Natural killer cell (primary cell): ENCODE results near the gene TRAPPC5. TPM values are rescaled to one million over a fixed set of nuclear protein-coding genes. Genes with fewer than 3 reads are reported as not detected.

Source experiments
- ATAC-seq, 3 donors: fragments of 150-1000 bp in 2 of 3; fragments of 200-7000 bp in 1 of 3; cut with Tn5 transposase; 1 replicate in 1 of 3; 2 replicates in 2 of 3; pipeline ENCODE4 v1.10.0; 2021; ENCODE audit warnings: mild to moderate bottlenecking in 2 of 3, moderate library complexity in 2 of 3
- DNase-seq, 2 donors: peaks; one replicate each; pipeline versions ENCODE4 v3.0.0 to v3.0.0-alpha.2; 2013 to 2021; ENCODE audit warnings: mixed read lengths in 1 of 2
- H3K27ac ChIP-seq: one replicate; pipeline ENCODE4 v1.5.1; 2013; ENCODE audit warnings: mild to moderate bottlenecking, low read length
- H3K27me3 ChIP-seq: one replicate; pipeline ENCODE4 v1.6.1; 2013; ENCODE audit warnings: low read length; ENCODE audit not compliant: control insufficient read depth, insufficient read depth
- H3K36me3 ChIP-seq: one replicate; pipeline ENCODE4 v1.6.1; 2013; ENCODE audit warnings: low read length; ENCODE audit not compliant: control insufficient read depth, insufficient read depth
- H3K4me1 ChIP-seq: one replicate; pipeline ENCODE4 v1.6.1; 2013; ENCODE audit warnings: low read length; ENCODE audit not compliant: control insufficient read depth, insufficient read depth
- H3K4me3 ChIP-seq: one replicate; pipeline ENCODE4 v1.5.1; 2013; ENCODE audit warnings: low read length
- H3K9me3 ChIP-seq: one replicate; pipeline ENCODE4 v1.6.1; 2013; ENCODE audit warnings: low read length; ENCODE audit not compliant: control insufficient read depth, insufficient read depth
- H3K27ac Mint-ChIP-seq, 2 donors: one replicate each; pipeline ENCODE4 v1.8.0; 2022; ENCODE audit warnings: mild to moderate bottlenecking in 2 of 2, mixed read lengths in 2 of 2, moderate library complexity in 1 of 2
- H3K27me3 Mint-ChIP-seq, 2 donors: one replicate each; pipeline ENCODE4 v1.8.0; 2022; ENCODE audit warnings: low read depth in 2 of 2, mixed read lengths in 2 of 2
- H3K36me3 Mint-ChIP-seq: one replicate; pipeline ENCODE4 v1.8.0; 2022; ENCODE audit warnings: mixed read lengths
- H3K4me1 Mint-ChIP-seq, 2 donors: one replicate each; pipeline ENCODE4 v1.8.0; 2022; ENCODE audit warnings: mixed read lengths in 2 of 2
- H3K4me3 Mint-ChIP-seq: one replicate; pipeline ENCODE4 v1.8.0; 2022; ENCODE audit warnings: mild to moderate bottlenecking, moderate library complexity, mixed read lengths
- H3K9me3 Mint-ChIP-seq, 2 donors: one replicate each; pipeline ENCODE4 v1.8.0; 2022; ENCODE audit warnings: mixed read lengths in 2 of 2
- WGBS: methylation state at CpG from one replicate; pipeline ENCODE4 v1.1.7; 2013; ENCODE audit warnings: missing lambda C conversion rate; ENCODE audit not compliant: insufficient coverage; 5-methylcytosine and 5-hydroxymethylcytosine counted together
- intact Hi-C: fragments of 100-400 bp; cut with micrococcal nuclease; formaldehyde crosslinking; loops from one replicate; pipeline ENCODE4 v1.14.2; 2022
- total RNA-seq, 4 donors: library from RNA; stranded (reverse); fragments of 120-200 nt in 1 of 4; gene quantifications; one replicate each; pipeline versions ENCODE4 v1.2.3 to v1.2.4, GENCODE V29; 2013 to 2022
- TF ChIP-seq, protein P1 (sequence below): fragments of 200-600 bp; IDR thresholded peaks from one replicate; pipeline ENCODE4 v1.8.0; 2022; ENCODE audit warnings: antibody characterized with exemption

The TRAPPC5 gene
- total RNA-seq, 3 donors from 2014 or later (not counting 1 experiment from before 2014, with no cell fraction given) = 53.8 to 58.8 (median 54.2) TPM

DNA sequence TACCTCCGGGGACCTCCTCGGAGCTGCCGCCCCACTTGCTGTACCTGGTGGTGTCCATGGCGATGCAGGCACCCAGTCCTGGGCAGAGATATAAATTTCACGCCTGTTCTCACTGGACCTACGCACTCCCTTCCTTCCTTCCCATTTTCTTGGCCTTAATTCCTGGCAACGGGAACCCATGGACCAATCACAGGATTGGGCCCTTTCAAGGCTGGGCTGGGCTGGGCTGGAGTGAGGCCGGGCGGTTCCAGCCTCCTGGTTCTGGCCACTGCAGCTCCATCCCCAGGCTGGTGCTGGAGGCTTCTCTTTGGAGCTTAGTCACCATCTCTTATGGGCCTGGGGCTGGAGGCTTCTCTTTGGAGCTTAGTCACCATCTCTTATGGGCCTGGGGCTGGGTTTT lies 51.4 kb downstream of the TRAPPC5 start, which contains the start of gene CLEC4G:
CLEC4G (minus strand) TSS at position 66 of the 400 bp plus-strand sequence; CDS start at position 58, 8 bp downstream.
- DNase-seq = no peak
- no peak within 1 kb of the TSS for H3K4me3 ChIP-seq
- H3K27me3 ChIP-seq = peaks cover 10% of the 10 kb centered on the region
- peaks cover 17% of the 10 kb centered on the region for H3K4me1 ChIP-seq
- WGBS = 86% methylated on average over 9 of the region's 9 CpGs
- ATAC-seq = no peak
- no peaks in the 10 kb centered on the region for H3K9me3 Mint-ChIP-seq
- intact Hi-C loops = no loop called here
- no peak within 1 kb of the TSS for H3K27ac ChIP-seq
- H3K4me1 Mint-ChIP-seq = no peaks in the 10 kb centered on the region
- H3K9me3 ChIP-seq = no peaks in the 10 kb centered on the region
- H3K27ac Mint-ChIP-seq = no peak within 1 kb of the TSS
- H3K36me3 ChIP-seq = no peaks in the 10 kb centered on the region
- no peak within 1 kb of the TSS for H3K4me3 Mint-ChIP-seq
- peaks cover 46% of the 10 kb centered on the region in 2 donors for H3K27me3 Mint-ChIP-seq
- TF ChIP-seq, protein P1, sequence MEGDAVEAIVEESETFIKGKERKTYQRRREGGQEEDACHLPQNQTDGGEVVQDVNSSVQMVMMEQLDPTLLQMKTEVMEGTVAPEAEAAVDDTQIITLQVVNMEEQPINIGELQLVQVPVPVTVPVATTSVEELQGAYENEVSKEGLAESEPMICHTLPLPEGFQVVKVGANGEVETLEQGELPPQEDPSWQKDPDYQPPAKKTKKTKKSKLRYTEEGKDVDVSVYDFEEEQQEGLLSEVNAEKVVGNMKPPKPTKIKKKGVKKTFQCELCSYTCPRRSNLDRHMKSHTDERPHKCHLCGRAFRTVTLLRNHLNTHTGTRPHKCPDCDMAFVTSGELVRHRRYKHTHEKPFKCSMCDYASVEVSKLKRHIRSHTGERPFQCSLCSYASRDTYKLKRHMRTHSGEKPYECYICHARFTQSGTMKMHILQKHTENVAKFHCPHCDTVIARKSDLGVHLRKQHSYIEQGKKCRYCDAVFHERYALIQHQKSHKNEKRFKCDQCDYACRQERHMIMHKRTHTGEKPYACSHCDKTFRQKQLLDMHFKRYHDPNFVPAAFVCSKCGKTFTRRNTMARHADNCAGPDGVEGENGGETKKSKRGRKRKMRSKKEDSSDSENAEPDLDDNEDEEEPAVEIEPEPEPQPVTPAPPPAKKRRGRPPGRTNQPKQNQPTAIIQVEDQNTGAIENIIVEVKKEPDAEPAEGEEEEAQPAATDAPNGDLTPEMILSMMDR = no peak
- H3K36me3 Mint-ChIP-seq = no peaks in the 10 kb centered on the region

DNA sequence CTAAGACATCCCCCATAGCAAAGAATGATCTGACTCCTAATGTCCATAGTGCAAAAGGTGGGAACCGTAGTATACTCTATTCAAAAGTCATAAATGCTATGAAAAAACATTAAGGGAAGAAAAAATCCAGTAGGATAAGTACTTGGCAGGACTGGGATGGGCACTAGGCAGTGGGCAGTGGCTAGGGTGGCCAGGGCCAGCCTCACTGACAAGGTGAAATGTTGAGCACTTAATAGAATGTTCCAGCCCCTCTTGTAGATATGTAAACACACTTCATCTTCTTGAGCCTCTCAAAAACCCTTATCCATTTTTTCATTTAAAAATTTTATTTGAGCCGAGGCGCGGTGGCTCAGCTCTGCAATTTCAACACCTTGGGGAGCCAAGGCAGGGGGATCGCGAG lies 52.7 kb downstream of the TRAPPC5 start:
- no peaks in the 10 kb centered on the region for H3K9me3 Mint-ChIP-seq
- TF ChIP-seq, protein P1 = no peak
- no peak overlapping the region for H3K4me3 ChIP-seq
- H3K36me3 ChIP-seq = no peaks in the 10 kb centered on the region
- peaks cover 17% of the 10 kb centered on the region for H3K4me1 ChIP-seq
- no peak overlapping the region for H3K27ac ChIP-seq
- H3K36me3 Mint-ChIP-seq = no peaks in the 10 kb centered on the region
- H3K27me3 ChIP-seq = peaks cover 10% of the 10 kb centered on the region
- H3K4me3 Mint-ChIP-seq = no peak overlapping the region
- H3K27me3 Mint-ChIP-seq = peaks cover 33 to 36% of the 10 kb centered on the region in 2 donors
- intact Hi-C loops = no loop called here
- no peaks in the 10 kb centered on the region for H3K9me3 ChIP-seq
- 79% methylated on average over 6 of the region's 6 CpGs for WGBS
- ATAC-seq (no peak), DNase-seq (no peak)
- no peaks in the 10 kb centered on the region for H3K4me1 Mint-ChIP-seq
- H3K27ac Mint-ChIP-seq = no peak overlapping the region

DNA sequence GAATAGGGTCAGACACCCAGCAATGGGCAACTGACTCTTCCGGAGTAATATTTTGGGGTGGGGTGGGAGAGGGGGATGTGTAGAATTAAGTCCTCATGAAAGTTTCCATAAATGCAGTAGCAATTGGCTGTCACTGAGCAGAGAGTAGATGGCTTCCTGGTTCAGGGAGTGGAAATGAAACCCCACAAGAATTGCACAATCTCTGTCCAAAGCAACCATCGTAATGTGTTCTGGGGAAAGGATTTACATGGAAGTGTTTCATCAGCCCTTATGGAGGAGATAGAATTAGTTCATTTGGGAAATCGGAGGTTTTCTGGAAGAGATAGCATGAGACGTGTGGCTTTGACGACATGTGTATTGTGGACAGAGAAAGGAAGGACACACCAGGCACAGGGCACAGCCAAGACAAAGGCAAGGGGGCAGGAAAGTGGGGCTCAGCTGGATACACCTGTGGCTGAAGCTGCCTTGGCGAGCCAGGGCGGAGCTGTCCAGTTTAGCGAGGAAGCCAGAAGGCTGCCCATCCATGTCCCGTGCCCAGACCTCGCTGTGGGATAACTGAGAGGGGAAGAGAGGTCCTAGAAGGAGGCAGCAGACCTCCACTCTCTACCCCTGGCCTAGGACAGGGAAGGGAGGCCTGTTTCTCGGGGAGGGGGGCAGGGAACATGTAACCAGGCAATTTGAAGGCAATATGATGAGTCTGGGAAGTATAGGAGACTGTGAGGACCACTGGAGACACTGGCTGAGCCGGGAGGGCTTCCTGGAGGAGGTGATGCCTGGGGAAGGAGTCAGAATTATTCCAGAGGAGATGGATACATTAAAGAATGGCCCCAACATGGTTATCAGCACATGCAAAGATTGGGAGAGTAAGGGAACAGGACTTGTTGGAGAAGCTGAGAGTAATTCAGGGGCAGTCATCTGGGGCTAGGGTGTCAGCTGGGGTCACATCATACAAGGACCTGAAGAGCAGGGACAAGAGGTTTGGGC lies 53.9 kb downstream of the TRAPPC5 start:
- Histone ChIP-seq H3K9me3 (no peaks in the 10 kb centered on the region), H3K27me3 (peaks cover 5% of the 10 kb centered on the region), H3K27ac (no peak overlapping the region), H3K4me3 (no peak overlapping the region), H3K36me3 (no peaks in the 10 kb centered on the region), H3K4me1 (peaks cover 10% of the 10 kb centered on the region)
- H3K9me3 Mint-ChIP-seq = no peaks in the 10 kb centered on the region
- no peaks in the 10 kb centered on the region for H3K4me1 Mint-ChIP-seq
- H3K27ac Mint-ChIP-seq = no peak overlapping the region
- H3K36me3 Mint-ChIP-seq = no peaks in the 10 kb centered on the region
- intact Hi-C loops = no loop called here
- DNase-seq (no peak), ATAC-seq (no peak)
- H3K27me3 Mint-ChIP-seq = peaks cover 22 to 29% of the 10 kb centered on the region in 2 donors
- 69% methylated on average over 12 of the region's 12 CpGs for WGBS
- TF ChIP-seq, protein P1 = no peak
- no peak overlapping the region for H3K4me3 Mint-ChIP-seq
